Activated naive CD8-positive, alpha-beta T cell (primary cell): ENCODE data around the gene GSG1.
A peak's percentile ranks its signal among the peaks of the same experiment; 100 is the strongest.

Experiments
- H3K27ac Mint-ChIP-seq: one replicate; pipeline ENCODE4 v1.8.0; 2021; ENCODE audit warnings: mixed read lengths
- H3K27me3 Mint-ChIP-seq: one replicate; pipeline ENCODE4 v1.8.0; 2021; ENCODE audit warnings: mixed read lengths
- H3K36me3 Mint-ChIP-seq: one replicate; pipeline ENCODE4 v1.8.0; 2021; ENCODE audit warnings: mixed read lengths
- H3K4me1 Mint-ChIP-seq: one replicate; pipeline ENCODE4 v1.8.0; 2021; ENCODE audit warnings: low read depth, mixed read lengths
- H3K4me3 Mint-ChIP-seq: one replicate; pipeline ENCODE4 v1.8.0; 2021; ENCODE audit warnings: mild to moderate bottlenecking, mixed read lengths
- H3K9me3 Mint-ChIP-seq: one replicate; pipeline ENCODE4 v1.8.0; 2021; ENCODE audit warnings: low read depth, mixed read lengths

Gene GSG1

GRCh38 chr12:13103391-13104033 is at the start of gene GSG1:
Gene GSG1, minus strand, starts transcription at chr12:13103667. Its CDS starts 155 bp downstream, at chr12:13103512.
- Mint-ChIP-seq H3K4me3 (peak within 1 kb of the TSS; percentile 83), H3K27me3 (no peaks in the 10 kb centered on the region), H3K9me3 (no peaks in the 10 kb centered on the region), H3K27ac (peak within 1 kb of the TSS; percentile 79), H3K4me1 (peaks cover 39% of the 10 kb centered on the region), H3K36me3 (no peaks in the 10 kb centered on the region)

GRCh38 chr12:13153180-13153579 is 49.7 kb upstream of the GSG1 start:
- H3K36me3 Mint-ChIP-seq, result no peaks in the 10 kb centered on the region
- no peaks in the 10 kb centered on the region for H3K9me3 Mint-ChIP-seq
- no peaks in the 10 kb centered on the region for H3K27me3 Mint-ChIP-seq
- H3K4me1 Mint-ChIP-seq, result no peaks in the 10 kb centered on the region
- no peak overlapping the region for H3K27ac Mint-ChIP-seq
- H3K4me3 Mint-ChIP-seq, result no peak overlapping the region

GRCh38 chr12:13152756-13153155 is 49.3 kb upstream of the GSG1 start:
- Mint-ChIP-seq H3K9me3 (no peaks in the 10 kb centered on the region), H3K27ac (no peak overlapping the region), H3K36me3 (no peaks in the 10 kb centered on the region), H3K27me3 (no peaks in the 10 kb centered on the region), H3K4me3 (no peak overlapping the region), H3K4me1 (no peaks in the 10 kb centered on the region)

- no peak overlapping the region for H3K4me3 Mint-ChIP-seq
- H3K36me3 Mint-ChIP-seq, result no peaks in the 10 kb centered on the region
- H3K9me3 Mint-ChIP-seq, result no peaks in the 10 kb centered on the region
- no peaks in the 10 kb centered on the region for H3K27me3 Mint-ChIP-seq
- H3K27ac Mint-ChIP-seq, result no peak overlapping the region
- H3K4me1 Mint-ChIP-seq, result no peaks in the 10 kb centered on the region
Measured at GRCh38 chr12:13152281-13152680, 48.8 kb upstream of the GSG1 start.

- H3K27me3 Mint-ChIP-seq, result no peaks in the 10 kb centered on the region
- H3K36me3 Mint-ChIP-seq, result no peaks in the 10 kb centered on the region
- no peak overlapping the region for H3K4me3 Mint-ChIP-seq
- peaks cover 11% of the 10 kb centered on the region for H3K4me1 Mint-ChIP-seq
- no peaks in the 10 kb centered on the region for H3K9me3 Mint-ChIP-seq
- H3K27ac Mint-ChIP-seq, result no peak overlapping the region
Measured at GRCh38 chr12:13149411-13149810, 45.9 kb upstream of the GSG1 start.

GRCh38 chr12:13148485-13148847 is 45.0 kb upstream of the GSG1 start:
- no peaks in the 10 kb centered on the region for H3K27me3 Mint-ChIP-seq
- H3K27ac Mint-ChIP-seq, result no peak overlapping the region
- no peak overlapping the region for H3K4me3 Mint-ChIP-seq
- H3K9me3 Mint-ChIP-seq, result no peaks in the 10 kb centered on the region
- no peaks in the 10 kb centered on the region for H3K36me3 Mint-ChIP-seq
- peaks cover 20% of the 10 kb centered on the region for H3K4me1 Mint-ChIP-seq

GRCh38 chr12:13147688-13148484 is 44.4 kb upstream of the GSG1 start:
- H3K9me3 Mint-ChIP-seq, result no peaks in the 10 kb centered on the region
- no peak overlapping the region for H3K27ac Mint-ChIP-seq
- H3K4me3 Mint-ChIP-seq, result no peak overlapping the region
- H3K4me1 Mint-ChIP-seq, result peaks cover 21% of the 10 kb centered on the region
- H3K27me3 Mint-ChIP-seq, result no peaks in the 10 kb centered on the region
- no peaks in the 10 kb centered on the region for H3K36me3 Mint-ChIP-seq

GRCh38 chr12:13146336-13146938 is 43.0 kb upstream of the GSG1 start:
- H3K27ac Mint-ChIP-seq, result no peak overlapping the region
- H3K4me3 Mint-ChIP-seq, result no peak overlapping the region
- no peaks in the 10 kb centered on the region for H3K27me3 Mint-ChIP-seq
- no peaks in the 10 kb centered on the region for H3K36me3 Mint-ChIP-seq
- no peaks in the 10 kb centered on the region for H3K9me3 Mint-ChIP-seq
- peaks cover 21% of the 10 kb centered on the region for H3K4me1 Mint-ChIP-seq

- Mint-ChIP-seq H3K4me3 (no peak overlapping the region), H3K9me3 (no peaks in the 10 kb centered on the region), H3K36me3 (no peaks in the 10 kb centered on the region), H3K27me3 (no peaks in the 10 kb centered on the region), H3K4me1 (peaks cover 21% of the 10 kb centered on the region), H3K27ac (no peak overlapping the region)
Measured at GRCh38 chr12:13144266-13144828, 40.9 kb upstream of the GSG1 start.

- no peaks in the 10 kb centered on the region for H3K36me3 Mint-ChIP-seq
- no peak overlapping the region for H3K27ac Mint-ChIP-seq
- H3K27me3 Mint-ChIP-seq, result no peaks in the 10 kb centered on the region
- no peak overlapping the region for H3K4me3 Mint-ChIP-seq
- H3K4me1 Mint-ChIP-seq, result peaks cover 21% of the 10 kb centered on the region
- H3K9me3 Mint-ChIP-seq, result no peaks in the 10 kb centered on the region
Measured at GRCh38 chr12:13142747-13143146, 39.3 kb upstream of the GSG1 start.

- no peaks in the 10 kb centered on the region for H3K36me3 Mint-ChIP-seq
- no peaks in the 10 kb centered on the region for H3K27me3 Mint-ChIP-seq
- no peak overlapping the region for H3K27ac Mint-ChIP-seq
- H3K4me3 Mint-ChIP-seq, result no peak overlapping the region
- no peaks in the 10 kb centered on the region for H3K9me3 Mint-ChIP-seq
- peaks cover 21% of the 10 kb centered on the region for H3K4me1 Mint-ChIP-seq
Measured at GRCh38 chr12:13141686-13142085, 38.2 kb upstream of the GSG1 start.

- H3K4me3 Mint-ChIP-seq, result no peak overlapping the region
- H3K4me1 Mint-ChIP-seq, result no peaks in the 10 kb centered on the region
- peaks cover 5% of the 10 kb centered on the region for H3K27me3 Mint-ChIP-seq
- no peak overlapping the region for H3K27ac Mint-ChIP-seq
- no peaks in the 10 kb centered on the region for H3K9me3 Mint-ChIP-seq
- H3K36me3 Mint-ChIP-seq, result no peaks in the 10 kb centered on the region
Measured at GRCh38 chr12:13135371-13136178, 32.1 kb upstream of the GSG1 start.

GRCh38 chr12:13133886-13134285 is 30.4 kb upstream of the GSG1 start:
- Mint-ChIP-seq H3K27me3 (peaks cover 5% of the 10 kb centered on the region), H3K4me1 (no peaks in the 10 kb centered on the region), H3K36me3 (no peaks in the 10 kb centered on the region), H3K4me3 (no peak overlapping the region), H3K27ac (no peak overlapping the region), H3K9me3 (no peaks in the 10 kb centered on the region)

GRCh38 chr12:13130981-13131380 is 27.5 kb upstream of the GSG1 start:
- H3K27me3 Mint-ChIP-seq, result peaks cover 6% of the 10 kb centered on the region
- H3K4me1 Mint-ChIP-seq, result no peaks in the 10 kb centered on the region
- H3K27ac Mint-ChIP-seq, result no peak overlapping the region
- H3K4me3 Mint-ChIP-seq, result no peak overlapping the region
- H3K36me3 Mint-ChIP-seq, result no peaks in the 10 kb centered on the region
- no peaks in the 10 kb centered on the region for H3K9me3 Mint-ChIP-seq
